Thyroid gland (tissue), 4 donors: ENCODE data around the gene LYSMD3. TPM values are rescaled to one million over a fixed set of nuclear protein-coding genes. Genes with fewer than 3 reads are reported as not detected.

Source experiments
- DNase-seq, 2 donors: peaks; one replicate each; pipeline ENCODE4 v3.0.0-alpha.2; 2019
- H3K27ac ChIP-seq, 3 donors: fragments of 200-600 bp; sonication (generic); 1 replicate in 2 of 3; 2 replicates in 1 of 3; pipeline ENCODE4 v1.5.1; 2016 to 2019; ENCODE audit warnings: mild to moderate bottlenecking in 1 of 3, moderate library complexity in 1 of 3
- H3K27me3 ChIP-seq: fragments of 200-600 bp; sonication (generic); one replicate; pipeline ENCODE4 v1.5.1; 2019
- H3K36me3 ChIP-seq, 2 donors: fragments of 200-600 bp; sonication (generic); one replicate each; pipeline ENCODE4 v1.5.1; 2016 to 2019
- H3K4me1 ChIP-seq, 2 donors: fragments of 200-600 bp; sonication (generic); one replicate each; pipeline ENCODE4 v1.5.1; 2017 to 2019
- H3K4me3 ChIP-seq, 3 donors: fragments of 200-600 bp; sonication (generic); replicated peaks in 1 of 3; 1 replicate in 2 of 3; 2 replicates in 1 of 3; pipeline ENCODE4 v1.5.1; 2016; ENCODE audit warnings: mild to moderate bottlenecking in 1 of 3
- H3K9me3 ChIP-seq: fragments of 200-600 bp; sonication (generic); one replicate; pipeline ENCODE4 v1.5.1; 2017
- POLR2A ChIP-seq, 2 donors: fragments of 450-650 bp; IDR thresholded peaks; one replicate each; pipeline ENCODE4 v1.6.1; 2017; ENCODE audit warnings: antibody characterized with exemption in 2 of 2, mild to moderate bottlenecking in 2 of 2, moderate library complexity in 1 of 2
- WGBS, 2 donors: methylation state at CpG; one replicate each; pipeline ENCODE4 v1.1.5; 2017; 5-methylcytosine and 5-hydroxymethylcytosine counted together
- intact Hi-C: fragments of 100-400 bp; cut with DNase I; formaldehyde crosslinking; loops from one replicate; pipeline ENCODE4 v1.15.1; 2023
- total RNA-seq, 4 donors: library from RNA; depleted of rRNA; stranded (reverse); fragments of >200 nt; gene quantifications; one replicate each; pipeline ENCODE4 v1.2.3, GENCODE V29; 2016
- TF ChIP-seq, protein P1 (sequence below), 6 experiments: fragments of 200-600 bp in 3 of 6; fragments of 450-650 bp in 3 of 6; sonication (generic) in 3 of 6; IDR thresholded peaks; one replicate each; pipeline ENCODE4 v1.5.1; 2016 to 2019; ENCODE audit warnings: antibody characterized with exemption in 6 of 6, mild to moderate bottlenecking in 2 of 6, inconsistent platforms in 1 of 6, moderate library complexity in 1 of 6

LYSMD3 gene
- total RNA-seq, 4 donors from 2014 or later, result 20.9 to 32.7 (median 27.2) TPM

- intact Hi-C loops, result loop anchor here (10.0 kb wide), 1 partner anchor 47 kb away; the partner anchor contains the start of gene LYSMD3
- Histone ChIP-seq H3K9me3 (no peaks in the 10 kb centered on the region), H3K36me3 (no peaks in the 10 kb centered on the region), H3K27ac (no peak overlapping the region), H3K27me3 (no peaks in the 10 kb centered on the region), H3K4me1 (peaks cover 11 to 15% of the 10 kb centered on the region in 2 donors), H3K4me3 (no peak overlapping the region)
- TF ChIP-seq, protein P1, sequence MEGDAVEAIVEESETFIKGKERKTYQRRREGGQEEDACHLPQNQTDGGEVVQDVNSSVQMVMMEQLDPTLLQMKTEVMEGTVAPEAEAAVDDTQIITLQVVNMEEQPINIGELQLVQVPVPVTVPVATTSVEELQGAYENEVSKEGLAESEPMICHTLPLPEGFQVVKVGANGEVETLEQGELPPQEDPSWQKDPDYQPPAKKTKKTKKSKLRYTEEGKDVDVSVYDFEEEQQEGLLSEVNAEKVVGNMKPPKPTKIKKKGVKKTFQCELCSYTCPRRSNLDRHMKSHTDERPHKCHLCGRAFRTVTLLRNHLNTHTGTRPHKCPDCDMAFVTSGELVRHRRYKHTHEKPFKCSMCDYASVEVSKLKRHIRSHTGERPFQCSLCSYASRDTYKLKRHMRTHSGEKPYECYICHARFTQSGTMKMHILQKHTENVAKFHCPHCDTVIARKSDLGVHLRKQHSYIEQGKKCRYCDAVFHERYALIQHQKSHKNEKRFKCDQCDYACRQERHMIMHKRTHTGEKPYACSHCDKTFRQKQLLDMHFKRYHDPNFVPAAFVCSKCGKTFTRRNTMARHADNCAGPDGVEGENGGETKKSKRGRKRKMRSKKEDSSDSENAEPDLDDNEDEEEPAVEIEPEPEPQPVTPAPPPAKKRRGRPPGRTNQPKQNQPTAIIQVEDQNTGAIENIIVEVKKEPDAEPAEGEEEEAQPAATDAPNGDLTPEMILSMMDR (IDR thresholded peaks at IDR 0.05), result no peak
- TF ChIP-seq POLR2A (IDR thresholded peaks at IDR 0.05), result no peak
- WGBS, 2 donors, result 85 to 89% methylated on average over 8 of the region's 8 CpGs
- no peak for DNase-seq
Measured at GRCh38 chr5:90477621-90478215, 51.7 kb downstream of the LYSMD3 start.

DNA sequence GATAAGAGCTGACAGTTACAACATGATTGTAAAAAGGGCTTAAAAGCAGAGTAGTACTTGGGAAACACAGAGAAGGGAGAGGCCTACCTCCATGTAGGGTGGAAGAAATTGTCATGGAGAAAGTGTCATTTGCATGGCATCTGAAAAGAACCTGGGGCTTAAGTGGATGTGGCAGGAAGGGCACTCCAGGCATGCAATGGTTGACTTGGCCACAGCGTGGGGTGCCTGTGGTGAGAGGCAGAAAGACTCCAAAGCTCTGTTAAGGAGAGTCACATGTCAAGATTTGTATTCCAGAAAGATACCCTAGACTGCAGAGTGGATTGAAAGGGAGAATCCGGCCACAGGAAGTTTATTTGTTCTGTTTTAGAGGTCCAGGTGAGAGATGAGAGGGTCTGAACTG, 52.3 kb downstream of the LYSMD3 start:
- no peak overlapping the region for H3K27ac ChIP-seq
- intact Hi-C loops, result loop anchor here (10.0 kb wide), 1 partner anchor 48 kb away; the partner anchor contains the start of gene LYSMD3

DNA sequence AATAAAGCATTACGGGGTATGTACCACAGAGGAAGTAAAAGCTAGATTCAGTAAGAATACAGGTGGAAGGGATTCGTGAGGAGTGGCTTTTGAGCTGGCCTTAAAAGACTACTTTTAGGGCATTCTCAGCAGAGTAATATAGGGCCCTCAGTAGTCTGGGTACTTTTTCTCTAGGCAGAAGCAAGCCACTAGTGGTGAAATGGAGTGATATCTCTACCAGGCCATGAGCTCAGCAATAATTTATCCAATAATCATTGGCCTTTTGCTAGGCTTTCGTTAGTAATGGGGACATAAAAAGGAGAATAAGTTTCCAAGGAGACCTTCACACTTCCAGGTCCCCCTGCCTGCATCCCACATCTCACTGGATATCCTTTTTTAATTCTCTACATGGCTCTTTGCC, 53.0 kb downstream of the LYSMD3 start:
- intact Hi-C loops, result loop anchor here (10.0 kb wide), 1 partner anchor 48 kb away; the partner anchor contains the start of gene LYSMD3
- Histone ChIP-seq H3K36me3 (no peaks in the 10 kb centered on the region), H3K27ac (no peak overlapping the region), H3K27me3 (no peaks in the 10 kb centered on the region), H3K4me1 (peaks cover 15 to 20% of the 10 kb centered on the region in 2 donors), H3K4me3 (no peak overlapping the region), H3K9me3 (no peaks in the 10 kb centered on the region)
- 91 to 94% methylated on average over 3 of the region's 3 CpGs for WGBS, 2 donors
- DNase-seq, result no peak
- no peak for TF ChIP-seq POLR2A (IDR thresholded peaks at IDR 0.05)
- TF ChIP-seq, protein P1 (IDR thresholded peaks at IDR 0.05), result no peak

More for the DNA sequence above, 52.3 kb downstream of the LYSMD3 start:
- Histone ChIP-seq H3K27me3 (no peaks in the 10 kb centered on the region), H3K4me3 (no peak overlapping the region), H3K9me3 (no peaks in the 10 kb centered on the region), H3K36me3 (no peaks in the 10 kb centered on the region), H3K4me1 (peaks cover 15 to 16% of the 10 kb centered on the region in 2 donors)
- WGBS, 2 donors, result 33 to 36% methylated on average over 2 of the region's 2 CpGs
- TF ChIP-seq, protein P1 (IDR thresholded peaks at IDR 0.05), result no peak
- no peak for TF ChIP-seq POLR2A (IDR thresholded peaks at IDR 0.05)
- peak; percentile 53 to 59 for DNase-seq

- no peak for DNase-seq
- TF ChIP-seq, protein P1 (IDR thresholded peaks at IDR 0.05), result no peak
- TF ChIP-seq POLR2A (IDR thresholded peaks at IDR 0.05), result no peak
- H3K4me1 ChIP-seq, result peaks cover 15 to 20% of the 10 kb centered on the region in 2 donors
- H3K4me3 ChIP-seq, result no peak overlapping the region
- no peak overlapping the region for H3K27ac ChIP-seq
- H3K36me3 ChIP-seq, result no peaks in the 10 kb centered on the region
- no peaks in the 10 kb centered on the region for H3K9me3 ChIP-seq
- no peaks in the 10 kb centered on the region for H3K27me3 ChIP-seq
- WGBS, 2 donors, result 72% methylated on average over 17 of the region's 17 CpGs
- intact Hi-C loops, result loop anchor here (10.0 kb wide), 1 partner anchor 49 kb away; the partner anchor contains the start of gene LYSMD3
Measured at GRCh38 chr5:90475436-90475980, 53.9 kb downstream of the LYSMD3 start.
